SK-N-SH (cell line): ENCODE results near the gene RBM44. TPM values are rescaled to one million over a fixed set of nuclear protein-coding genes. Genes with fewer than 3 reads are reported as not detected.
"Not testable (repeated sequence)": the region's sequence is repeated elsewhere in the genome, so short reads cannot be mapped to it uniquely, and the experiment has no call there.

Experiments used
- CTCF ChIA-PET: fragments of 300-600, 350-600 bp; formaldehyde crosslinking; extraction: SDS; loops from one replicate; lab custom pipeline; 2021; lab: Yijun Ruan, JAX
- POLR2A ChIA-PET: fragments of 350-600 bp; sonication (Branson Sonifier 250); formaldehyde crosslinking; extraction: SDS; loops from one replicate; lab custom pipeline; 2020; ENCODE audit warnings: antibody characterized with exemption, inconsistent platforms; lab: Yijun Ruan, JAX
- DNase-seq: peaks from one replicate; pipeline ENCODE4 v3.0.0; 2012
- H2AFZ ChIP-seq: fragments of 200-600 bp; sonication (generic); 2 replicates; pipeline ENCODE4 v1.8.1; 2016; ENCODE audit warnings: antibody characterized with exemption, mild to moderate bottlenecking, low read depth
- H3F3A ChIP-seq: fragments of 200-600 bp; sonication (generic); replicated peaks from 2 replicates; pipeline ENCODE3; 2016; ENCODE audit warnings: antibody characterized with exemption, mild to moderate bottlenecking; ENCODE audit not compliant: insufficient read depth
- H3K27ac ChIP-seq, 2 experiments: fragments of 200-500 bp in 1 of 2; fragments of 200-600 bp in 1 of 2; sonication (Bioruptor generic) in 1 of 2; sonication (generic), shearing (Covaris generic) in 1 of 2; 2 replicates each; pipeline versions ENCODE4 v1.5.1 to v1.6.1; 2014 to 2016; ENCODE audit warnings: low read depth in 2 of 2, inconsistent platforms in 1 of 2, low read length in 1 of 2, mild to moderate bottlenecking in 1 of 2, mixed read lengths in 1 of 2
- H3K27me3 ChIP-seq: fragments of 200-600 bp; sonication (generic), shearing (Covaris generic); 2 replicates; pipeline ENCODE4 v1.6.1; 2016; ENCODE audit warnings: mixed run types; ENCODE audit not compliant: insufficient read depth
- H3K36me3 ChIP-seq, 2 experiments: fragments of 200-500 bp in 1 of 2; fragments of 200-600 bp in 1 of 2; sonication (Bioruptor generic) in 1 of 2; sonication (generic) in 1 of 2; replicated peaks in 1 of 2; 2 replicates each; pipeline versions ENCODE3 to v1.5.1; 2014 to 2016; ENCODE audit warnings: low read length in 1 of 2, mild to moderate bottlenecking in 1 of 2; ENCODE audit not compliant: insufficient read depth in 2 of 2, control insufficient read depth in 1 of 2
- H3K4me1 ChIP-seq, 2 experiments: fragments of 200-500 bp in 1 of 2; fragments of 200-600 bp in 1 of 2; sonication (Bioruptor generic) in 1 of 2; sonication (generic), shearing (Covaris generic) in 1 of 2; 2 replicates each; pipeline versions ENCODE4 v1.5.1 to v1.6.1; 2014 to 2016; ENCODE audit warnings: low read depth in 1 of 2, low read length in 1 of 2, mixed run types in 1 of 2; ENCODE audit not compliant: insufficient read depth in 2 of 2, control insufficient read depth in 1 of 2
- H3K4me2 ChIP-seq: fragments of 200-600 bp; sonication (generic), shearing (Covaris generic); 2 replicates; pipeline ENCODE4 v1.6.1; 2017; ENCODE audit warnings: mixed run types
- H3K4me3 ChIP-seq, 2 experiments: fragments of 200-500 bp in 1 of 2; fragments of 200-600 bp in 1 of 2; sonication (Bioruptor generic) in 1 of 2; sonication (generic), shearing (Covaris generic) in 1 of 2; 2 replicates each; pipeline versions ENCODE4 v1.5.1 to v1.8.1; 2014 to 2016; ENCODE audit warnings: low read depth in 2 of 2, inconsistent platforms in 1 of 2, low read length in 1 of 2, mild to moderate bottlenecking in 1 of 2, mixed read lengths in 1 of 2, moderate library complexity in 1 of 2
- H3K79me2 ChIP-seq: fragments of 200-600 bp; sonication (generic); 2 replicates; pipeline ENCODE4 v1.8.1; 2017; ENCODE audit warnings: mild to moderate bottlenecking; ENCODE audit not compliant: insufficient read depth
- H3K9ac ChIP-seq: fragments of 200-600 bp; sonication (generic); 2 replicates; pipeline ENCODE4 v1.6.1; 2017; ENCODE audit warnings: mixed run types
- H3K9me2 ChIP-seq: fragments of 200-600 bp; sonication (generic); 2 replicates; pipeline ENCODE4 v1.6.1; 2017; ENCODE audit warnings: mixed run types
- H3K9me3 ChIP-seq: fragments of 200-600 bp; sonication (generic); 2 replicates; pipeline ENCODE4 v1.6.1; 2017; ENCODE audit warnings: mixed run types, mild to moderate bottlenecking, moderate library complexity
- H4K20me1 ChIP-seq: fragments of 200-600 bp; sonication (generic); 2 replicates; pipeline ENCODE4 v1.6.1; 2017; ENCODE audit warnings: mild to moderate bottlenecking, mixed run types; ENCODE audit not compliant: insufficient read depth
- CHD2 ChIP-seq: fragments of 150-350 bp; IDR thresholded peaks from 2 replicates; pipeline ENCODE4 v1.6.1; 2018; ENCODE audit warnings: low read length; ENCODE audit not compliant: partially characterized antibody
- CTCF ChIP-seq: fragments of 200-600 bp; sonication (generic); IDR thresholded peaks from 2 replicates; pipeline ENCODE4 v1.6.1; 2017; ENCODE audit warnings: antibody characterized with exemption, mild to moderate bottlenecking, moderate library complexity
- EZH2phosphoT487 ChIP-seq: fragments of 200-600 bp; sonication (generic); IDR thresholded peaks from 2 replicates; pipeline ENCODE4 v1.6.1; 2017; ENCODE audit warnings: low read depth, mixed run types, mild to moderate bottlenecking, antibody characterized with exemption, moderate library complexity, borderline replicate concordance
- GABPA ChIP-seq: IDR thresholded peaks from 2 replicates; pipeline ENCODE4 v1.4.0; 2012; ENCODE audit warnings: low read depth, mild to moderate bottlenecking
- GATA2 ChIP-seq: sonication (generic); formaldehyde crosslinking; IDR thresholded peaks from 2 replicates; pipeline ENCODE4 v1.5.0; 2020; ENCODE audit warnings: mild to moderate bottlenecking, missing genetic modification reagents
- MXI1 ChIP-seq: IDR thresholded peaks from 2 replicates; pipeline ENCODE4 v1.6.1; 2012; ENCODE audit warnings: mild to moderate bottlenecking, low read depth, low read length, improper control_type of control experiment
- PBX3 ChIP-seq: IDR thresholded peaks from 2 replicates; pipeline ENCODE4; 2012
- POLR2AphosphoS5 ChIP-seq: IDR thresholded peaks from 2 replicates; pipeline ENCODE4 v1.6.1; 2012; ENCODE audit warnings: low read depth, low read length
- RAD21 ChIP-seq: IDR thresholded peaks from 2 replicates; pipeline ENCODE4 v1.6.1; 2012; ENCODE audit warnings: mild to moderate bottlenecking, low read length
- RFX5 ChIP-seq: IDR thresholded peaks from 2 replicates; pipeline ENCODE4 v1.6.1; 2012; ENCODE audit warnings: mild to moderate bottlenecking, improper control_type of control experiment, low read length
- SMC3 ChIP-seq: IDR thresholded peaks from 2 replicates; pipeline ENCODE4 v1.6.1; 2012; ENCODE audit warnings: low read depth, low read length, improper control_type of control experiment
- TAF1 ChIP-seq: IDR thresholded peaks from 2 replicates; pipeline ENCODE4 v1.6.1; 2012; ENCODE audit warnings: low read depth, mild to moderate bottlenecking, low read length, moderate library complexity, borderline replicate concordance
- TCF12 ChIP-seq: IDR thresholded peaks from 2 replicates; pipeline ENCODE4 v1.4.0; 2012
- USF1 ChIP-seq: IDR thresholded peaks from 2 replicates; pipeline ENCODE4 v1.4.0; 2012; ENCODE audit warnings: low read depth, borderline replicate concordance
- WGBS: methylation state at CpG from one replicate; pipeline ENCODE4 v1.1.6; 2017; ENCODE audit warnings: low lambda C conversion rate; 5-methylcytosine and 5-hydroxymethylcytosine counted together
- polyA plus RNA-seq, 3 experiments: library from polyadenylated mRNA; depleted of rRNA; stranded (reverse); fragments of >200 nt; gene quantifications; 2 replicates each; pipeline ENCODE4 v1.2.3, GENCODE V29; 2012

RBM44 gene
- polyA plus RNA-seq, 1 of the 3 experiments (the other 2 are of a cell fraction), result 0.30 TPM

GRCh38 chr2:237763812-237764211 is 34.8 kb upstream of the RBM44 start:
- POLR2A ChIA-PET, result no interaction called here

GRCh38 chr2:237765122-237765521 is 33.5 kb upstream of the RBM44 start:
- H3K79me2 ChIP-seq, H2AFZ ChIP-seq, H3K9ac ChIP-seq, H3K4me1 ChIP-seq, H3K9me2 ChIP-seq, H3K27me3 ChIP-seq, POLR2A ChIA-PET, H4K20me1 ChIP-seq, H3K27ac ChIP-seq, H3F3A ChIP-seq, H3K4me2 ChIP-seq, DNase-seq, H3K4me3 ChIP-seq, H3K9me3 ChIP-seq: not testable (repeated sequence)
- CTCF ChIA-PET, result interaction anchor here (0.8 to 0.9 kb wide), 2 partner anchors 10 to 20 kb away, joined by 3 read pairs; no protein-coding TSS in a partner anchor
- WGBS, result 95% methylated on average over 6 of the region's 6 CpGs
- peaks cover 50 to 56% of the 10 kb centered on the region in 2 experiments for H3K36me3 ChIP-seq

More at GRCh38 chr2:237763812-237764211, 34.8 kb upstream of the RBM44 start:
- Histone ChIP-seq H3K79me2 (peaks cover 13% of the 10 kb centered on the region; the same call in 1 of the 2 replicates), H3K36me3 (peaks cover 54 to 63% of the 10 kb centered on the region in 2 experiments), H3K9ac (no peak overlapping the region), H3K9me2 (no peaks in the 10 kb centered on the region), H3K4me3 (no peak overlapping the region), H4K20me1 (0 out of 2 replicates have a peak, but pooled peaks cover 1% of the 10 kb centered on the region), H3K4me2 (no peak overlapping the region), H3F3A (peaks cover 13% of the 10 kb centered on the region), H3K9me3 (no peaks in the 10 kb centered on the region), H3K4me1 (no peaks in the 10 kb centered on the region; a peak in 1 of 4 replicates), H3K27me3 (no peaks in the 10 kb centered on the region), H2AFZ (no peak overlapping the region), H3K27ac (no peak overlapping the region)
- CTCF ChIA-PET, result no interaction called here
- DNase-seq, result no peak
- WGBS, result 96% methylated on average over 10 of the region's 10 CpGs
- TF ChIP-seq MXI1 (no peak), GATA2 (CRISPR knock-in tag) (no peak), SMC3 (no peak), RFX5 (no peak), POLR2AphosphoS5 (no peak), PBX3 (no peak)

GRCh38 chr2:237765875-237766274 is 32.7 kb upstream of the RBM44 start:
- no peak overlapping the region for H3K27ac ChIP-seq
- WGBS, result 95% methylated on average over 8 of the region's 8 CpGs
- ChIA-PET POLR2A (no interaction called here), CTCF (interaction anchor here (0.8 to 2.2 kb wide), 4 partner anchors 9 to 93 kb away, joined by 3 to 9 read pairs (median 6); no protein-coding TSS in a partner anchor)
- H3K4me2 ChIP-seq, result no peak overlapping the region
- no peaks in the 10 kb centered on the region for H3K27me3 ChIP-seq
- H3F3A ChIP-seq, result peaks cover 5% of the 10 kb centered on the region
- H3K9me2 ChIP-seq, result no peaks in the 10 kb centered on the region
- no peaks in the 10 kb centered on the region for H3K9me3 ChIP-seq
- peaks cover 47 to 56% of the 10 kb centered on the region in 2 experiments for H3K36me3 ChIP-seq
- DNase-seq, result no peak
- no peak overlapping the region for H3K9ac ChIP-seq
- no peak overlapping the region for H3K4me3 ChIP-seq
- no peak overlapping the region for H2AFZ ChIP-seq
- peaks cover under 1% of the 10 kb centered on the region; the same call in 1 of the 2 replicates for H3K79me2 ChIP-seq
- no peaks in the 10 kb centered on the region; a peak in 1 of 4 replicates for H3K4me1 ChIP-seq
- H4K20me1 ChIP-seq, result 0 out of 2 replicates have a peak, but pooled peaks cover 4% of the 10 kb centered on the region
- TF ChIP-seq RAD21, result no peak
- TF ChIP-seq CTCF, result no peak
- no peak for TF ChIP-seq TCF12
- no peak for TF ChIP-seq CHD2
- no peak for TF ChIP-seq PBX3
- TF ChIP-seq TAF1, result no peak
- no peak for TF ChIP-seq USF1
- no peak for TF ChIP-seq GABPA
- no peak for TF ChIP-seq SMC3
- TF ChIP-seq EZH2phosphoT487, result no peak
